GM11168 (cell line): Measurements from ENCODE around the gene ORAI2.

Experiments used
- in situ Hi-C: fragments of 300-500 bp; cut with MboI; formaldehyde crosslinking; loops from one replicate; pipeline ENCODE4 v1.12.0; 2022; ENCODE audit warnings: low sequenced_read_pairs; ENCODE audit not compliant: unreplicated experiment

Gene ORAI2

DNA sequence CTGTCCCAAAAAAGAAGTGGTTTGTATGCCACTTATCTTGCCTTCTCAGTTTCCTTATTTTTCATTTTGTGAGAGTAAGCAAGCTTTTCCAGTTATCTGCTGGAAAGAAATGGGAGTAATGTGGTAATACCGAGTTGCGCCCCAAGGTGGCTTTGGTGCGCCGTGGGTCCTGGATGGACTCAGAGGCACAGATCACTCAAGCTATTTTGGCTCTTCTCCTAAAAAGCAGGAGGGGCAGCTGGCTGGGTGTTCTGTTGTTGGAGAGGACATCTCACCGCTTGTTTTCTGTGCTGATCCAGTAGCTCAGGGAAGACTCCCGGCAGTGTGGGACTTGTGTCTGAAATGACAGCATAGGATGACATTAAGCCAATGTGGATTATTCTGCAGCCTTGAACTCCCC, 20.8 kb upstream of the ORAI2 start:
- in situ Hi-C loops: no loop called here

DNA sequence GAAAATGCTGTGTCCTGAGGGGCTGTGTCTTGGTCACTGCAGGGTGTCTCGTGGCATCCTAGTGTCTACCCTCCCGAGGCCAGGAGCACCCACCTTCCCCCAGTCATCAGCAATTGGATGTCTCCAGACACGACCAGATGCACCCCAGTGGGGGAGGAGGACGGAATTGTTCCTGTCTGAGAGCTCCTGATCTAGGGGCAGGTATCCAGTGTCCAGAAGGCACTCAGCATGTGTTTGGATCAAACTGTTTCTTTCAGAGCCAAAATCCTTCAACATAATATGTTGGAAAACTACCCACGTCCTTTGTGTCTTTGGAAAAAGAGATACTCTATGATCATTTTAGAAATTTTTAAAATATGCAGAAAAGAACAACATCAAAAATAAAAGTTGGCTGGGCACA, 20.3 kb upstream of the ORAI2 start:
- in situ Hi-C loops: no loop called here

DNA sequence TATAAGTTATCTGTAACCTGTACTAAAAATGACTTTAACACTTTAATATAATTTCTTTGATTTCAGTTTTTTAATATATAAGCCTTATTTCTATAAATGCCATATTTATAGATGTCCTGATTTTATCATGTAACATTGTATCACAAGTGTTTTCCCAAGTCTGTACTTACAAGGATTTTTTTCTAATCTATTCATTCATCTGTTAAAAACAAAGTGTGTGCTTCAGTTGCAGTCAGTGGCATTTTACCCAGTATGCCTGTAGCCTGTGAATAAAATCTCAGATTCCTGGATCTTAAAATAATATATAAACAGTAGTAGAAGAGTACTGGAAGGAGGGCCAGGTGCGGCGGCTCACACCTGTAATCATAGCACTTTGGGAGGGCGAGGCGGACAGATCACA, 19.8 kb upstream of the ORAI2 start:
- in situ Hi-C loops: no loop called here

DNA sequence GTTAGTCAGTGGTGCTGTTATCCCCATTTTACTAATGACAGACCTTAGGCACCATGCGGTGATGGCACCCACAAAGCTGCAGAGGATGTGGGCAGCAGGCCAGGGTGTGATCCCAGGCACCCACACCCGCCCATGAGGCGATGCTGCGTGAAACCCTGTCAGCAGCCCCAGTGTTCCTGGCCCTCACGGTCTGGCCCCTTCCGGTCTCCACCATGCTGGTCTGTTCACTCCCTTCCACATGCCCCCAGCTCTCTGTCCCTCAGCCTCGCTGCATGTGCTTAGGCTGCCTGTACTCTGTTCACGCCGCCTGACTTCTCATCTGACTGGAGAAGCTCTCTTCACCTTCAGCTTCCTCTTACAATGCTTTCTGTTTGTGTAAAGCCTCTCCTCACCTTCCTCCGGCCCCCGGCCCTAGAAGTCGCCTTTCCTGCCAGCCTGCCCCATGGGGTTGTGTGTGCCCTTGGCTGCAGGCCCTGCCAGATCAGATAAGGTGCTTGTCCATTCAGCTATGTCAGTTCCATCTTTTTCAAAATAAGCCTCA, 17.6 kb upstream of the ORAI2 start:
- in situ Hi-C loops: no loop called here

DNA sequence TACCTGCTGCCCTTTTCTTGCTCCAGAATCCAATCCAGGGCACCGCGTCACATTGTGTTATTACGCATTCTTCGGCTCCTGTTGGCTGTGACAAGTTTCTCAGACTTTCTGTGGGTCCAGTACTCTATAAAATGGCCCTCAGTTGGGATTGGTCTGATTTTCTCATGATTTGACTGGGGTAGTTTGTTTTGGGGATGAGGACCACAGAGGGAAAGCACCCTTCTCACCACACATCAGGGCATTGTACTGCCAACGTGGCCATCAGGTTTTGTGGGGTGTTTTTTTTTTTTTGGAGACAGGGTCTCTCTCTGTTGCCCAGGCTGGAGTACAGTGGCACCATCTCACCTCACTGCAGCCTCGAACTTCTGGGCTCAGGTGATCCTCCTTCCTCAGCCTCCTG, 17.0 kb upstream of the ORAI2 start:
- in situ Hi-C loops: no loop called here

DNA sequence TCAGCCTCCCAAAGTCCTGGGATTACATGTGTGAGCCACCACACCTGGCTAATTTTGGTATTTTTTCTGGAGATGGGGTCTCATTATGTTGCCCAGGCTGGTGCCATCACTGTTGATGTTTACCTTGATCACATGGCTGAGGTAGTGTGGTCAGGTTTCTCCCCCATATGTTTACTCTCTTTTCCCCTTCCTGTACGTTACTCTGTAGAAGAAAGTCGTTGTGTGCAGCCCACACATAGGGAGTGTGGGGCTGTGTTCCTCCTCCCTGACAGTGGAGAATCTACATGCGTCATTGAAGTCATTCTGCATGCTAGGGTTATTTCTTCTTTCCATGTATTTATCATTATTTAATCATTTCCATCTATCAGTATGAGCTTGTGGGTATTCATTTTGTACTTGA, 16.3 kb upstream of the ORAI2 start:
- in situ Hi-C loops: no loop called here

DNA sequence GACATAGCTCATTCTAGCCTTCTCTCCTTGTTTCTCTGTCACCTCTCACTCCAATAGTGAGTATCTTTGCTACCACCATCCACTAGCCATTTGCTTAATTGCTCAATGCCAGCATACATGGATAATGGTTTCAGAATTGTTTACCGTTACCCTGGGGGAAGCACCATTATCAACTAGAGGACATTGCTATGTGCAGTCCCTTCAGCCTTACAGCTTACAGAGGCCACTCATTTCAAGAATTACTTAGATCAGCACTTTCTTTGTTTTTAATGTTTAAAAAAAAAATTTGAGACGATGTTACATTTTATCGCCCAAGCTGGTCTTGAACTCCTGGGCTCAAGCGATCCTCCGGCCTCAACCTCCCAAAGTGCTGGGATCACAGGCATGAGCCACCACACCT, 14.8 kb upstream of the ORAI2 start:
- in situ Hi-C loops: no loop called here

DNA sequence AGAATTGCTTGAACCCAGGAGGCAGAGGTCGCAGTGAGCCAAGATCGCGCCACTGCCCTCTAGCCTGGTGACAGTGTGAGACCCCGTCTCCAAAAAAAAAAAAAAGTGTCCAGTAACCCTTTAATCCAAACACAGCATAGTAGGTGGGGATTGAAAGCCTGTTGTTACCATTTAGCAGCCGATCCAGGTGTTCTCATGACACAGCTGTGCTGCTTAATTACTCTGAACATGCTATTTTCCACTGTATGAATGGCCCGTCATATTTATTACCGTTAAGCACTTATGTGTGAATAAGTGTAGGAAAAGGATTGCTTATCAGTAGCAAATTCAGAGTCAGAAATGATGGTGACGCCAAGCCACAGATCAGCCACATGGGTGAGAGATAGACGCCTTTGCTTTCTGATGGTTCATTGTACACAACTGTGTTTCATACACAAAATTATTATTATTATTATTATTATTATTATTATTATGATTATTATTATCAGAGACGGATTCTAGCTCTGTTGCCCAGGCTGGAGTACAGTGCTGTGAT, 11.6 kb upstream of the ORAI2 start:
- in situ Hi-C loops: no loop called here

DNA sequence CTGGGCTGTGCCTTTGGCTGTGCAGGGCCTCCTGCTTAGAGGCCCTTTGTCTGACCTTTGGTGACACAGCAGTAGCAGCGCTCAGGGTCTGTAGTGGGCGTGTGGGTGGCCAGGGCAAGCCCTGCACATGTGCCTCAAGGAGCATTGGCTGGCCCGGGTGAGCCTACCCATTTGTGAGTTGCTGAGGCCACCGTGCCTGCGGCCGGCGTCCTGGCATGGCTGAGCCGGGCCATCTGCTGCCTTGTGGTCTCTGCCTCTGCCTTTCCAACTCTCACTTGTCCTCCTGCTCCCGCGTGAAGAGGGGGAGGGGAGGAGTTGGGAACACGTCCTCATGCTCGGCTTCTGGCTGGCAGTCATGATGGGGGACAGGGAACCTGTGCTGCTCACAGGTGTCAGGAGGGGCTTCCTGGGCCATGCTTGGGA, 9.2 kb upstream of the ORAI2 start:
- in situ Hi-C loops: no loop called here

DNA sequence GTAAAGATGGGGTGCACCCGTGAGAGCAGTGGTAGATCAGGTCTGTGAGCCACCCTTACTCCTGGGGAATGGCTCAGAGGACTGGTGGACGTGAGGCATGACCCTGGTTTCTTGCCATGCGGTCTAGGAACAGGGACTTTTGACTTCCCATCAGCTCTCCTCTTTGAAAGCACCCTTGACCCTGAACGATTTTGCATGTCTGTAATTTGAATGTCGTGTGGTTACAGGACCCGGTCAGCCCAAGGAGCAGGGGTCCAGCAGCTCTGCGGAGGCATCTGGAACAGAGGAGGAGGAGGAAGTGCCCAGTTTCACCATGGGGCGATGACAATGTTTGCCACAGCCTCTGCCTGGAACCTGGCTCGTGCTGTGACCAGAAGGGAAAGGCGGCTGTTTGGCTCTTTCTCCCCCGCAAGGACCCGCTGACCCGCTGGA, 8.6 kb upstream of the ORAI2 start:
- in situ Hi-C loops: no loop called here

DNA sequence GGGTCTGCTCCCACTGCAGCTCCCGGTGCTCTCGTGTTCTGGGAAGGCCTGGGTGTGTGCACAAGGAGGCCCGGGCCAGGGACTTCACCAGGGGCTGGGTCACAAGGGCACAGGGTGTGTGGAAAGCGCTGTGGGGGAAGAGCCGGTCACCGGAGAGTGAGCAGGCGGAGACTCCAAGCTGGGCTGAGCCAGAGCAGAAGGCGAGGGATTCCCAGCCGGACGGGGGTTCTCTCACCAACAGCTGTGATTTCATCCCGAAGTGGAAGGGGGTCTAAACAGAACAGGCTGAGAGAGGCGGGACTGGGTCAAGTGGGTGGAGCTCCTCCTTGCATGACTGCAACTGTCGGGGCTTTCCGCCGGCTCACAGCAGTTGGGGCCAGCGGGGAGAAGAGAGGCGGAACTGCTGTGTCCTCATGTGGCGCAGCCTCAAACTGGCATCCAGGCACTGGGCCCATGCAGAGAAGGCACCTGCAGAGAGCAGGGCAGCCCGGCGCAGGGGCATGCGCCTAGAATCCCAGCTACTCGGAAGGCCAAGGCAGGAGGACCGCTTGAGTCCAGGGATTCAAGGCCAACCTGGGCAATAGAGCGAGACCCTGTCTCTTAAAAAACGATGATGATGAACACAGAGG, 7.6 kb upstream of the ORAI2 start:
- in situ Hi-C loops: no loop called here

DNA sequence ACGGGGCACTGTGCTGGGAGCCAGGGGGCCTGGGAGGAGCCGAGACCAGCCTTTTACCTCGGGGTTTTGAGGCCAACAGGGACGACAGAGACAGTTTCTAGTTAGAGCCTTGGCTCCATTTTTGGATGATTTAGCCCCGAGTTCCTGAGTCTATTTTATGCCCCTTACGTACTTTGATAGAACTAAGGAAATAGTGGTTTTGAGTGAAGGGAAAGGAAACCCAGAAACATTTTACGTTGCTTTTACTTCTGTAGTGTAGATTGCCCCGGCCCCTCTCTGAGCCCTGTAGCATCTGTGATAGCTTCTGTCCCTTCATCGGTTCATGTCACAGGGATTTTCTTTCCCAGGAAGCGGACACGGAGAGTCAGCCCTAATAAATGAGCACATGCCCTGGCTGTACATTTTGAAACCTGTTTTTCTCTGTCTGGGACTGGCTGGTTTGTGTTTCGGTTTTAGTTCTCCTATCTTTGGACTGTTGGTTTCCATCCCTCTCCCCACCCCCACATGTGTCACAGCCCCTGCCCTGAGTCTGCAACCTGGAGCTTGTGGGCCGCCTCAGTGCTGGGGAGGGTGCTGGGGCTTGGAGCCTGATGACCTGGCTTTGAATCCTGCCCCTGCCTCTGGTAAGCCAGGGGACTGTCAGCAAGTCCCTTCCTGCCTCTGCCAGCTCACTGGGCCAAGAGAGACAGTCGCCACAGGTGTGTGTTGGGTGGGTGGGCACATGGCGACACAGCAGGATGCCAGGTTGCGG, 6.9 kb upstream of the ORAI2 start:
- in situ Hi-C loops: no loop called here

DNA sequence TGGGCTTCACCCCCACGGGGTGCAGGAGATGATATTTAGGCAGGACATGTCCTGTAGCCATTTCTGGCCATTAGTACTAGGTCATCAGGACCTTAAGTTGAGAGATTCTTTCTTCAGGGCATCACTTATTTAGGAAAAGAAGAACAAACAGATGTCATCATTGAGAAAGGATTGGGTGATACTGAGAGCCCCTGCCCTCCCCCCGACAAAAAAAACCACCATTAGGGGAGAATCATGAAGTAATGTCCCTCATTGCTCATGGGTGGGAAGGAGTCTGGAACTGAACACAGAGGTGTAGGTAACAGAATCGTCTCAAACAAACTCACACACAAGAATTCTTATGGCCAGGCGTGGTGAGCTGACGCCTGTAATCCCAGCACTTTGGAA, 6.4 kb upstream of the ORAI2 start:
- in situ Hi-C loops: no loop called here

DNA sequence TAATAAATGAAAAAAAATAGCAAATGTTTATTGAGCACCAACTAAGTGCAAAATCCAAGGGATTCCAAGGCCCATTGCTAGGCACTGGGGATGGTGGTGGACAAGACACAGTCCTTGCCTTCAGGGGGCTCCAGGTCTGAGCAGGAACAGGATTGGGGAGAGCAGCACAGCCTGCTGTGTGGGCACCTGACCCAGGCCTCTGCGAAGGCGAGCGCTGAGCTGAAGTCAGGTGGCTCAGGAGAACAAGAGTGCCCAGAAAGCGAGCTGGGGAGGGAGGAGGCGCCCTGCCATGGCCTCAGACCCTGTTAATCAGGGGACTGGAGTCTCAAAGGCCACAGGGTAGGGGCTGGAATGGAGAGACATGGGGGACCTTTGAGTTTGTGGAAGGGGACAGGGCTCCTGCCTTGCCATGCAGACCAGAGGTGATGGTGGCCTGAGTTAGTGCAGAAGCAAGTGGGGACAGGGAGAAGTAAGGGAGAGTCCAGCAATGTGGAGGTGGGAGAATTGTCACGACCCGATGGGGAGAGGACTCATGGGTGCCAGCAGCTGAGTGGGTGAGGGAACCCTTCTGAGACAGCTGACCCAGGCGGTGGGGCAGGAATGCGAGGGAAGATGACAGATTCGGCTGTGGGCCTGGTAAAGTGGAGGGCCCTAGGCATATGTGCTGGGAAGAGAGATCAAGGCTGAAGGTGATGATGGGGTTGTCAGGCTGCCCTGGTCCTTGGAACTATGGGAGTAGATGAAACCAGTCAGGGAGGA, 4.1 kb upstream of the ORAI2 start:
- in situ Hi-C loops: no loop called here

DNA sequence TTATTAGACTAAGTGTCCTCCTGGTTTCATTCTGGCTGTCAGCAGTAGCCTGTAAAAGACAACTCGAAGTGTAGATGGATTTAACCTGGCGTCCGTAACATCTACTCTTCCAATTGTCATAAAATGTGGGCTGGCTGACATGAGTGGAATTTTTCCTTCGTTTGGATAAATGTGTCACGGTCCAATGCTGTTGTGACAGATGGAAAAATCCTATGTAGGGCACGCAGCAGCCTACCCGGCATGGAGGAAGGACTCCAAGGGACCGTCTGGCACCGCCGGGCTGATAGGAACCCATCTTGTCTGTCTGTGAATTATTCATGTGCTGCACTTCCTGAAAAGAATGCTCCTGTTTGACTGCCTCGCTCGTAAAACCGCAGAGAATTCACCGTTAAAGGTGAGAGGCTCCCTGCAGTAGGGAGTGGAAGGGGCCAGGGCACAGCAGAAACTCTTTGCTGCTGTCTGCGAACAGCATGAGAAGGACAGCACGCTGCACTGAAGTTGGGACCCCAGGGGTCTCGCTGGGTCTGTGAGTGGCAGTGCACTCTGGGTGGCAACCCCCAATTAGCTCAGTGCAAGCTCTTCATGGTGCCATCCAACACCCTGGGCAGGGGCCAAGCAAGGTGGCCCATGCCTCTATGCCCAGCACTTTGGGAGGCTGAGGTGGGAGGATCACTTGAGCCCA, 1.6 kb upstream of the ORAI2 start:
- in situ Hi-C loops: no loop called here

DNA sequence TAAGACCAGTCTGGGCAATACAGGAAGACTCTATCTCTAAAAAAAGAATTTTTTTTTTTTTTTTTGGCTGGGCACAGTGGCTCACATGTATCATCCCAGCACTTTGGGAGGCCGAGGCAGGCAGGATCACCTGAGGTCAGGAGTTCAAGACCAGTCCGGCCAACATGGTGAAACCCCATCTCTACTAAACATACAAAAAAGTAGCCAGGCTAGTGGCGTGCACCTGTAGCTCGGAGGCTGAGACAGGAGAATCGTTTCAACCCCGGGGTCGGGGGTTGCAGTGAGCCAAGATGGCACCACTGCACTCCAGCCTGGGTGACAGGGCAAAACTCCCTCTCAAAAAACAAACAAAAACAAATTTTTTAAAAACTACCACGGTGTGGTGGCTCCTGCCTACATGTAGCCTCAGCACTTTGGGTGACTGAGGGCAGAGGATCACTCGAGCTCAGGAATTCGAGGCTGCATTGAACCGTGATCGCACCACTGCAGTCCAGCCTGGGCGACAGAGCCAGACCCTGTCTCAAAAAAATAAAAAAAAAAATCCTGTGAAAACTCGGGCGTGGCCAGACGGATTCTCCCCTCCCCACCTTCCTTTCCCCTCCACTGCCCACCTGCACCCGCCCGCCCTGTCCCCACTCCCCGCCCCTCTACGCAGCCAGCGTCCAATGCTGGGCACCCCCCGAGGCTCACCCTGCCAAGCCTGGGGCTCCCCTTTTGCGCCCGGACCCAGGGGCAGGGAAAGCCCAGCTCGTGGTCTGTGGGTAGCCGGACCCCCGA, 745 bp upstream of the ORAI2 start:
- in situ Hi-C loops: no loop called here

DNA sequence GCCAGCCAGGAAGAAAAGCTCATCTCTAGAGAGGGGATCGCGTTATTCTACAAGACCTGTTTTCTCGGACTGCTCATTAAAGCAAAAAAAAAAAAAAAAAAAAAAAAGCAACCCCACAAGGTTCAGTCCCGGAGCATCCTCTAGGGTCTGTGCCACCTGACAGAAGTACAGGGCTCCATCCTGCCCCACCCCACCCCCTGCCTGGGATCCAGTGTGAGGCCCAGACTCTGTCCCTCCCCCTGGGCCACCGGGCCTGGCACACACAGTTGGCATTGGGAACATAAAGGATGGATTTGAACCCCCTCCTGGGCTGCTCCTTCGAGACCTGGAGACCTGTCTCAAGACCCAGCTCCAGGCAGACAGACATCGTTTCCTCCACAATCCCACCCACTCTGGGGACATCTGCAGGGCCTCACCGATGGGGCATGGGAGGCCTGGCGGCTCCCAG, 688 bp downstream of the ORAI2 start:
- in situ Hi-C loops: no loop called here

DNA sequence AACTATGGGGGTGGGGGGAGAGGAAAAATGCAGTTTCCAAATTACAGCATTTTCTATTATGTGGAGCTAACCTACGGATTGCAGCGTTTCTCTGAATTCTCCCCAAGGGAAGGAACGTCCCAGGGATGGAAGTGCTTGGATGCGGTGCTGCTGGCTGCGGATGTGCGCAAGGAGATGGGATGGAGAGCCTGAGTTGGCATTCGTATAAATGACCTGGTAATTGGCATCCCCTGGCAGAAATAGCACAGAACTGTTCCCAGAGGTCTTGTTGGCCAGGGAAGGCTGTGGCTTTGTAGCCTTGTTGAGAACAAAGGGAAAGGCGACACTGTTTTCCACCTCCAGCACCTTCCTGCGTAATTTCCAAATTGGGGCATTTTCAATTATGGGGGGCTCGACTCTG, 2.7 kb downstream of the ORAI2 start:
- in situ Hi-C loops: no loop called here

DNA sequence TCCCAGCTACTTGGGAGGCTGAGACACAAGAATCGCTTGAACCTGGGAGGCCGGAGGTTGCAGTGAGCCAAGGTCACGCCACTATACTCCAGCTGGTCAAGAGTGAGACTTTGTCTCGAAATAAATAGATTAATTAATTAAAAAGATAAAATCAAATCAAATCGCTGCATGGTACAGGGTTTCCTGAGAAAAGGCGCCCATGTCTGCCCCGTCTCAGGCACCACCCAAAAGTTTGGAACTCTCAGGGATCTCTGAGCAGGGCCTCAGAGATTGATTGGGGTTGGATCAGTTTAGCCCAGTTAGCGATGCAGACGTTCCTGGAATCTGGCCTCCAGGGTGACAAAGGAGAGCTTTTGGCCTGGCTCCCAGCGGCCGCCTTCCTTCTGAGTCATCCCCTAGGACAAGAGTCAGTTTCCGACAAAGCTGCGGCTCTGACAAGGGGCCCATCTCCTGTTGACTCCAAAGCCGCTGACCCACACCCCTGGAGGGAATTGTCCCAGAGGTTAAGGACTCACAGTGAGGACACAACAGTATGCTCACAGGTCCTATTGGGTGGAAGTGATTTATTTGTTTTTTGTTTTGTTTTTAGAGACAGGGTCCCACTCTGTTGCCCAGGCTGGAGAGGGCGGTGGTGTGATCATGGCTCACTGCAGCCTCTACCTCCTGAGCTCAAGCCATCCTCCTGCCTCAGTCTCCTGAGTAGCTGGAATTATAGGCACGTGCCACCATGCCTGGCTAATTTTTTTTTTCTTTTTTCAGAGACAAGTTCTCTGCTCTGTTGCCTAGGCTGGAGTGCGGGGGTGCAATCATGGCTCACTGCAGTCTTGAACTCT, 6.8 kb downstream of the ORAI2 start:
- in situ Hi-C loops: no loop called here
